ENCODE data around the gene PACS1.
"Not testable (repeated sequence)": the region's sequence is repeated elsewhere in the genome, so short reads cannot be mapped to it uniquely, and the experiment has no call there.

GRCh38 chr11:66277064-66277463 lies 207.0 kb downstream of the PACS1 start:
- TF ChIP-seq CTCF (IDR thresholded peaks at IDR 0.05; ENCODE audit: insufficient read depth, low read depth, low read length); EZH2 (IDR thresholded peaks at IDR 0.05; ENCODE audit: insufficient read depth, low read length): not testable (repeated sequence)

Data from astrocyte (in vitro differentiated cells and primary cell).